Measurements from ENCODE around the gene CDKN2B.

DNA sequence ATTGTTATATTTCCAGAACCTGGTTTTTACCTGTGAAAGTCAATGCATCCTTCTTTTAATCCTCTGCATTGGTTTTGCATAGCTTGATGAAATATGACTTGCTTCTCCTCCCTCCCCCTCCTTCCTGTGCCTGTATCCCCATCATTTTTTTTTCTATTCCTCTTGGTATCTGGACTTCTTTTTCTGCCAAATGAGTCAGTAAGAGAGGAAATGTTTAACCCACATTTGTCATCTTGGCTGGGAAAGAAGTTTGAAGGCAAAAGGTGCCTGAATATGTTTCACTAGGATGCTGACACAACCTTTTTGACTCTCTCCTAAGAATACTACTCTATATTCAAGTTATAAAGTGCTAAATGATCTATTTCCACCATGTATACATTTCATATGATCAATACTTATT lies 35.5 kb upstream of the CDKN2B start:
- TF ChIP-seq, protein P1, sequence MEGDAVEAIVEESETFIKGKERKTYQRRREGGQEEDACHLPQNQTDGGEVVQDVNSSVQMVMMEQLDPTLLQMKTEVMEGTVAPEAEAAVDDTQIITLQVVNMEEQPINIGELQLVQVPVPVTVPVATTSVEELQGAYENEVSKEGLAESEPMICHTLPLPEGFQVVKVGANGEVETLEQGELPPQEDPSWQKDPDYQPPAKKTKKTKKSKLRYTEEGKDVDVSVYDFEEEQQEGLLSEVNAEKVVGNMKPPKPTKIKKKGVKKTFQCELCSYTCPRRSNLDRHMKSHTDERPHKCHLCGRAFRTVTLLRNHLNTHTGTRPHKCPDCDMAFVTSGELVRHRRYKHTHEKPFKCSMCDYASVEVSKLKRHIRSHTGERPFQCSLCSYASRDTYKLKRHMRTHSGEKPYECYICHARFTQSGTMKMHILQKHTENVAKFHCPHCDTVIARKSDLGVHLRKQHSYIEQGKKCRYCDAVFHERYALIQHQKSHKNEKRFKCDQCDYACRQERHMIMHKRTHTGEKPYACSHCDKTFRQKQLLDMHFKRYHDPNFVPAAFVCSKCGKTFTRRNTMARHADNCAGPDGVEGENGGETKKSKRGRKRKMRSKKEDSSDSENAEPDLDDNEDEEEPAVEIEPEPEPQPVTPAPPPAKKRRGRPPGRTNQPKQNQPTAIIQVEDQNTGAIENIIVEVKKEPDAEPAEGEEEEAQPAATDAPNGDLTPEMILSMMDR (IDR thresholded peaks at IDR 0.05), result no peak
- TF ChIP-seq POLR2A (IDR thresholded peaks at IDR 0.05), result no peak
